ENCODE measurements around the gene LEP. TPM values are rescaled to one million over a fixed set of nuclear protein-coding genes. Genes with fewer than 3 reads are reported as not detected.
"Not testable (repeated sequence)": the region's sequence is repeated elsewhere in the genome, so short reads cannot be mapped to it uniquely, and the experiment has no call there.

The LEP gene
- total and polyA plus RNA-seq, 2 donors (not counting 1 experiment from before 2014, with no cell fraction given): not detected

DNA sequence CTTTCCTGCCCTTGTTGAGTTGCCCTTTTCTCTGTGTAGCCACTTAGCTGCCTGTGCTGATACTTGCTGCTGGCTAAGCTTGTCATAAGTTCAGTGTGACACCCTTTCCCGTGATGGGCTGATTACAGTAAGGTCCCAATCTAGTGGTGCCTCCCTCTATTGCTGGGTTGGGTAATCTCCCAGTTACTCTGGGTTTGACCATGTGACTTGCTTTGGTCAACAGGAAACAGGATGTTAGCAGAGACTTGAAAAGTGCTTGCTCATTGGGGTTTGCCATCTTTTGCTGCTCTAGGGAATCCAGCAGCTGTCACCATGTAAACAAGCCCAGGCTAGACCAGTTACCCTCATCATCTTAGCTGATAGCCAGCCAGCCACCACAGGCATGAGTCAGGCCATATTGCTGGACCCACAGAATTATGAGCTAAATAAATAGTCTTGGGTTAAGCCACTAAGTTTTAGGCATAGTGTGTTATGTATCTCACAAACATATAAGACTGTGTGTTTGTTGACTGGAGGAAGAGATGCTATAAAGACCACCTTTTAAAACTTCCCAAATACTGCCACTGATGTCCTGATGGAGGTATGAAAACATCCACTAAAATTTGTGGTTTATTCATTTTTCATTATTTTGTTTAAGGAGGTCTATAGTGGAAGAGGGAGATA, 4.0 kb upstream of the LEP start:
- DNase-seq (no peak), ATAC-seq (ENCODE audit: low read depth) (no peak)
- intact Hi-C loops (cut with micrococcal nuclease): no loop called here
- 40% methylated on average over 1 of the region's 1 CpG for WGBS (ENCODE audit: insufficient coverage)
- H3K36me3 ChIP-seq (replicated peaks in 1 of 2; ENCODE audit: control extremely low read depth in 1 of 2, control insufficient read depth in 1 of 2, extremely low read depth in 1 of 2, insufficient read depth in 2 of 2, low read length in 1 of 2): no peaks in the 10 kb centered on the region
- Mint-ChIP-seq H3K4me3 (no peak overlapping the region), H3K27ac (no peak overlapping the region), H3K27me3 (peaks cover 29% of the 10 kb centered on the region), H3K9me3 (ENCODE audit: insufficient read depth) (peaks cover 5% of the 10 kb centered on the region), H3K4me1 (no peaks in the 10 kb centered on the region)
- H2AFZ ChIP-seq (ENCODE audit: insufficient read depth, low read depth, low read length, poor library complexity, severe bottlenecking): no peak overlapping the region
- H3K9ac ChIP-seq (ENCODE audit: low read length): no peak overlapping the region
- H4K20me1 ChIP-seq (ENCODE audit: control insufficient read depth, insufficient read depth, low read length, poor library complexity, severe bottlenecking): no peaks in the 10 kb centered on the region
- no peak for TF ChIP-seq EZH2 (IDR thresholded peaks at IDR 0.05; ENCODE audit: borderline replicate concordance, insufficient read depth, low read depth, low read length, poor library complexity, severe bottlenecking)
- TF ChIP-seq, protein P1, sequence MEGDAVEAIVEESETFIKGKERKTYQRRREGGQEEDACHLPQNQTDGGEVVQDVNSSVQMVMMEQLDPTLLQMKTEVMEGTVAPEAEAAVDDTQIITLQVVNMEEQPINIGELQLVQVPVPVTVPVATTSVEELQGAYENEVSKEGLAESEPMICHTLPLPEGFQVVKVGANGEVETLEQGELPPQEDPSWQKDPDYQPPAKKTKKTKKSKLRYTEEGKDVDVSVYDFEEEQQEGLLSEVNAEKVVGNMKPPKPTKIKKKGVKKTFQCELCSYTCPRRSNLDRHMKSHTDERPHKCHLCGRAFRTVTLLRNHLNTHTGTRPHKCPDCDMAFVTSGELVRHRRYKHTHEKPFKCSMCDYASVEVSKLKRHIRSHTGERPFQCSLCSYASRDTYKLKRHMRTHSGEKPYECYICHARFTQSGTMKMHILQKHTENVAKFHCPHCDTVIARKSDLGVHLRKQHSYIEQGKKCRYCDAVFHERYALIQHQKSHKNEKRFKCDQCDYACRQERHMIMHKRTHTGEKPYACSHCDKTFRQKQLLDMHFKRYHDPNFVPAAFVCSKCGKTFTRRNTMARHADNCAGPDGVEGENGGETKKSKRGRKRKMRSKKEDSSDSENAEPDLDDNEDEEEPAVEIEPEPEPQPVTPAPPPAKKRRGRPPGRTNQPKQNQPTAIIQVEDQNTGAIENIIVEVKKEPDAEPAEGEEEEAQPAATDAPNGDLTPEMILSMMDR (IDR thresholded peaks at IDR 0.05): no peak
- peaks cover 0 to 27% (median 0%) of the 10 kb centered on the region in 3 donors for H3K9me3 ChIP-seq (ENCODE audit: control extremely low read depth in 1 of 3, control insufficient read depth in 2 of 3, insufficient read depth in 1 of 3, low read length in 2 of 3)
- H3K4me1 ChIP-seq (ENCODE audit: control insufficient read depth in 2 of 2, insufficient read depth in 2 of 2, low read length in 2 of 2): no peaks in the 10 kb centered on the region
- no peak overlapping the region for H3K4me2 ChIP-seq (replicated peaks; ENCODE audit: low read depth, low read length, poor library complexity, severe bottlenecking)
- H3K79me2 ChIP-seq (ENCODE audit: control insufficient read depth, insufficient read depth, low read length): no peaks in the 10 kb centered on the region
- no peak overlapping the region for H3K27ac ChIP-seq (ENCODE audit: low read length in 2 of 2)
- CTCF ChIA-PET: no interaction called here
- POLR2A ChIA-PET: no interaction called here
- peaks cover 0 to 16% (median 3%) of the 10 kb centered on the region in 4 experiments for H3K27me3 ChIP-seq (replicated peaks in 1 of 4; ENCODE audit: control extremely low read depth in 1 of 4, control insufficient read depth in 3 of 4, insufficient read depth in 4 of 4, low read length in 3 of 4)
- H3K4me3 ChIP-seq (ENCODE audit: control extremely low read depth in 1 of 5, extremely low read depth in 1 of 5, insufficient read depth in 1 of 5, low read depth in 2 of 5, low read length in 4 of 5): no peak overlapping the region

DNA sequence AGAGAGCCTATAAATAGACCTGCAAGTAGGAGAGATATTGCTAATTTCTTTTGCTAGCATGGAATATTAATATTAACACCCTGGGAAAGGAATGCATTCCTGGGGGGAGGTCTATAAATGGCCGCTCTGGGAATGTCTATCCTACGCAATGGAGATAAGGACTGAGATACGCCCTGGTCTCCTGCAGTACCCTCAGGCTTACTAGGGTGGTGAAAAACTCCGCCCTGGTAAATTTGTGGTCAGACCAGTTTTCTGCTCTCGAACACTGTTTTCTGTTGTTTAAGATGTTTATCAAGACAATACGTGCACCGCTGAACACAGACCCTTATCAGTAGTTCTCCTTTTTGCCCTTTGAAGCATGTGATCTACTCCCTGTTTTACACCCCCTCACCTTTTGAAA, 1.9 kb upstream of the LEP start:
- H3K4me3 Mint-ChIP-seq; H3K79me2 ChIP-seq (ENCODE audit: control insufficient read depth, insufficient read depth, low read length); H3K4me1 Mint-ChIP-seq; H3K9ac ChIP-seq (ENCODE audit: low read length); DNase-seq; POLR2A ChIA-PET; intact Hi-C loops (cut with micrococcal nuclease); H2AFZ ChIP-seq (ENCODE audit: insufficient read depth, low read depth, low read length, poor library complexity, severe bottlenecking); H3K4me1 ChIP-seq (ENCODE audit: control insufficient read depth in 2 of 2, insufficient read depth in 2 of 2, low read length in 2 of 2); H3K36me3 ChIP-seq (replicated peaks in 1 of 2; ENCODE audit: control extremely low read depth in 1 of 2, control insufficient read depth in 1 of 2, extremely low read depth in 1 of 2, insufficient read depth in 2 of 2, low read length in 1 of 2); H3K9me3 Mint-ChIP-seq (ENCODE audit: insufficient read depth); H3K27ac ChIP-seq (ENCODE audit: low read length in 2 of 2); H3K4me3 ChIP-seq (ENCODE audit: control extremely low read depth in 1 of 5, extremely low read depth in 1 of 5, insufficient read depth in 1 of 5, low read depth in 2 of 5, low read length in 4 of 5); H3K4me2 ChIP-seq (replicated peaks; ENCODE audit: low read depth, low read length, poor library complexity, severe bottlenecking); ATAC-seq (ENCODE audit: low read depth); H3K27ac Mint-ChIP-seq; H4K20me1 ChIP-seq (ENCODE audit: control insufficient read depth, insufficient read depth, low read length, poor library complexity, severe bottlenecking): not testable (repeated sequence)
- peaks cover 0 to 17% (median 4%) of the 10 kb centered on the region in 4 experiments for H3K27me3 ChIP-seq (replicated peaks in 1 of 4; ENCODE audit: control extremely low read depth in 1 of 4, control insufficient read depth in 3 of 4, insufficient read depth in 4 of 4, low read length in 3 of 4)
- WGBS (ENCODE audit: insufficient coverage): 85% methylated on average over 6 of the region's 7 CpGs
- H3K27me3 Mint-ChIP-seq: peaks cover 34% of the 10 kb centered on the region
- CTCF ChIA-PET: interaction anchor here (0.7 kb wide), 1 partner anchor 30 kb away, joined by 3 read pairs; no protein-coding TSS in a partner anchor
- peaks cover 0 to 27% (median 0%) of the 10 kb centered on the region in 3 donors for H3K9me3 ChIP-seq (ENCODE audit: control extremely low read depth in 1 of 3, control insufficient read depth in 2 of 3, insufficient read depth in 1 of 3, low read length in 2 of 3)

All from B cell (primary cell).